Stomach (tissue), 4 donors: ENCODE data around the gene ZNF682.

Experiments used
- EP300 ChIP-seq: sonication (generic); formaldehyde crosslinking; IDR thresholded peaks from one replicate; pipeline ENCODE4 v1.6.1; 2017; ENCODE audit warnings: antibody characterized with exemption
- POLR2AphosphoS5 ChIP-seq, 3 donors: sonication (generic); formaldehyde crosslinking; IDR thresholded peaks; one replicate each; pipeline ENCODE4 v1.6.1; 2016; ENCODE audit warnings: antibody characterized with exemption in 3 of 3

DNA sequence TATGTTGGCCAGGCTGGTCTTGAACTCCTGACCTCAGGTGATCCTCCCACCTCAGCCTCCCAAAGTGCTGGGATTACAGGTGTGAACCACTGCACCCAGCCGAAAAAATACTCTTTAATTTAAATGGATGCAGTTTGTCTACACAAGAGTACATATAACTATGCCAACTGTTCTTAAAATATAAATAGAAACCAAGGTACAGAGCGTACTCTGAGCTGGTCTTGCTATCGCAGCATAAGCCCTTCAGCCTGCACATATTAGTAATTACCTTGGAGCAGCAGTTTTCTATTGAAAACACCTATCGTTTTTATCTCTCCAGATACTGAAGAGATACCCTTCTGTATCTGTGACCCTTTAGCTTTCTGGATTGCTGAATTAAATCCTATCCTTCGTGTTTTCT is 3.4 kb downstream of the ZNF682 start:
- TF ChIP-seq POLR2AphosphoS5 (IDR thresholded peaks at IDR 0.05): no peak
- no peak for TF ChIP-seq EP300
